ENCODE data around the gene COL1A2. TPM values are rescaled to one million over a fixed set of nuclear protein-coding genes. Genes with fewer than 3 reads are reported as not detected.

COL1A2 gene
- 10 to 100 TPM; 24.5 to 85.0 (median 36.3) TPM for total RNA-seq
- 10 to 100 TPM; 10.8 to 21.0 (median 14.2) TPM for polyA plus RNA-seq
- long read RNA-seq, donor 1, partial matches to known transcripts: 27 of 140 reads
- long read RNA-seq, donor 1, other reads (novel, unspliced or antisense): 113 of 140 reads
- long read RNA-seq, donor 2, partial matches to known transcripts: 18 of 83 reads
- long read RNA-seq, donor 2, other reads (novel, unspliced or antisense): 65 of 83 reads

- peak within 1 kb of the TSS; percentile 56 for H3K4me3 ChIP-seq
- no peaks in the 10 kb centered on the region for H3K4me1 ChIP-seq
- peaks cover 0 to 10% (median 8%) of the 10 kb centered on the region in 3 donors for H3K27me3 ChIP-seq (ENCODE audit: insufficient read depth in 3 of 3, low read length in 2 of 3)
- ATAC-seq (peak; percentile 71 to 80 (median 74)), DNase-seq (peak; percentile 82 to 88)
- TF ChIP-seq, protein P1, sequence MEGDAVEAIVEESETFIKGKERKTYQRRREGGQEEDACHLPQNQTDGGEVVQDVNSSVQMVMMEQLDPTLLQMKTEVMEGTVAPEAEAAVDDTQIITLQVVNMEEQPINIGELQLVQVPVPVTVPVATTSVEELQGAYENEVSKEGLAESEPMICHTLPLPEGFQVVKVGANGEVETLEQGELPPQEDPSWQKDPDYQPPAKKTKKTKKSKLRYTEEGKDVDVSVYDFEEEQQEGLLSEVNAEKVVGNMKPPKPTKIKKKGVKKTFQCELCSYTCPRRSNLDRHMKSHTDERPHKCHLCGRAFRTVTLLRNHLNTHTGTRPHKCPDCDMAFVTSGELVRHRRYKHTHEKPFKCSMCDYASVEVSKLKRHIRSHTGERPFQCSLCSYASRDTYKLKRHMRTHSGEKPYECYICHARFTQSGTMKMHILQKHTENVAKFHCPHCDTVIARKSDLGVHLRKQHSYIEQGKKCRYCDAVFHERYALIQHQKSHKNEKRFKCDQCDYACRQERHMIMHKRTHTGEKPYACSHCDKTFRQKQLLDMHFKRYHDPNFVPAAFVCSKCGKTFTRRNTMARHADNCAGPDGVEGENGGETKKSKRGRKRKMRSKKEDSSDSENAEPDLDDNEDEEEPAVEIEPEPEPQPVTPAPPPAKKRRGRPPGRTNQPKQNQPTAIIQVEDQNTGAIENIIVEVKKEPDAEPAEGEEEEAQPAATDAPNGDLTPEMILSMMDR (IDR thresholded peaks at IDR 0.05): no peak
- 3 to 6% (median 4%) methylated on average over 31 to 32 of the region's 32 CpGs for WGBS, 3 donors
- H3K36me3 ChIP-seq (ENCODE audit: insufficient read depth in 1 of 2, low read depth in 1 of 2): no peaks in the 10 kb centered on the region
- no peaks in the 10 kb centered on the region for H3K9me3 ChIP-seq
- peak within 1 kb of the TSS; percentile 64 for H3K27ac ChIP-seq
- intact Hi-C loops (cut with DNase I): loop anchor here (5.0 to 10.0 kb wide), 2 partner anchors 97 to 100 kb away; no protein-coding TSS in a partner anchor
These were observed at the start of gene COL1A2 for GRCh38 chr7:94394437-94395140. COL1A2 (plus strand) TSS chr7:94394895; CDS start chr7:94395032, 137 bp downstream.

GRCh38 chr7:94345907-94346306 lies 48.8 kb upstream of the COL1A2 start:
- intact Hi-C loops (cut with DNase I): no loop called here

GRCh38 chr7:94348142-94348541 lies 46.6 kb upstream of the COL1A2 start:
- DNase-seq: peak in 1 of 2 donors; percentile 25
- Histone ChIP-seq H3K4me1 (no peaks in the 10 kb centered on the region), H3K4me3 (no peak overlapping the region)

More at GRCh38 chr7:94345907-94346306, 48.8 kb upstream of the COL1A2 start:
- Histone ChIP-seq H3K9me3 (no peaks in the 10 kb centered on the region), H3K27me3 (ENCODE audit: insufficient read depth in 3 of 3, low read length in 2 of 3) (no peaks in the 10 kb centered on the region), H3K4me1 (no peaks in the 10 kb centered on the region), H3K27ac (no peak overlapping the region), H3K36me3 (ENCODE audit: insufficient read depth in 1 of 2, low read depth in 1 of 2) (no peaks in the 10 kb centered on the region), H3K4me3 (no peak overlapping the region)
- TF ChIP-seq, protein P1 (IDR thresholded peaks at IDR 0.05): no peak
- ATAC-seq: no peak
- DNase-seq: no peak

DNA sequence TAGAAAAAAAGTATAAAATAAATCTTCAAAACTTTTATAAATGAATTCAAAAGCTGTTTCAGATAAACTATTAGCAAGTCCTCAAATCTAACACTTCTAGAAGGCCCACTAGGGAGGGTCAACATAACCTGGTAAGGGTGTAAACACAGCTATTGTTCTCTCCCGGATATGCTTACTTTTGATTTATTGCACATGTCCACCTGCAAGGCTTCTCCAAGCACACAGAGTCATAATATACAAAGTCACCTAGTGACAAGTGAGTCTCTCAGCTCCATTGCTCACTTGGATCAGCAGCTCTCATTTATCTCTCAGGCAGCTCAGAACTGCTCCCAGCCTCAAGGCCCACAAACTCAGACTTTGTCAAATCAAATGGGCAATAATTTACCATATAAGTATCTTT lies 44.0 kb upstream of the COL1A2 start:
- no peaks in the 10 kb centered on the region for H3K9me3 ChIP-seq
- H3K4me1 ChIP-seq: no peaks in the 10 kb centered on the region
- TF ChIP-seq, protein P1 (IDR thresholded peaks at IDR 0.05): no peak
- H3K36me3 ChIP-seq (ENCODE audit: insufficient read depth in 1 of 2, low read depth in 1 of 2): no peaks in the 10 kb centered on the region
- no peak overlapping the region for H3K4me3 ChIP-seq
- 78 to 84% (median 79%) methylated on average over 1 of the region's 1 CpG for WGBS, 3 donors
- no peak for ATAC-seq
- intact Hi-C loops (cut with DNase I): no loop called here
- no peaks in the 10 kb centered on the region for H3K27me3 ChIP-seq (ENCODE audit: insufficient read depth in 3 of 3, low read length in 2 of 3)
- DNase-seq: no peak
- no peak overlapping the region for H3K27ac ChIP-seq

More at GRCh38 chr7:94348142-94348541, 46.6 kb upstream of the COL1A2 start:
- H3K27ac ChIP-seq: no peak overlapping the region
- TF ChIP-seq, protein P1 (IDR thresholded peaks at IDR 0.05): no peak
- intact Hi-C loops (cut with DNase I): no loop called here
- no peaks in the 10 kb centered on the region for H3K27me3 ChIP-seq (ENCODE audit: insufficient read depth in 3 of 3, low read length in 2 of 3)
- 38 to 42% (median 40%) methylated on average over 3 of the region's 3 CpGs for WGBS, 3 donors
- ATAC-seq: peak in 2 of 4 donors; percentile 24 to 48
- H3K36me3 ChIP-seq (ENCODE audit: insufficient read depth in 1 of 2, low read depth in 1 of 2): no peaks in the 10 kb centered on the region
- no peaks in the 10 kb centered on the region for H3K9me3 ChIP-seq
